GM18907 (cell line): ENCODE data around the gene PRKCQ.
"Not testable (repeated sequence)": the region's sequence is repeated elsewhere in the genome, so short reads cannot be mapped to it uniquely, and the experiment has no call there.

ENCODE experiments used
- ATAC-seq: cut with Tn5 transposase; IDR thresholded peaks from one replicate; pipeline ENCODE4 v1.9.1; 2021; ENCODE audit warnings: mild to moderate bottlenecking, moderate library complexity; ENCODE audit not compliant: unreplicated experiment

The PRKCQ gene

DNA sequence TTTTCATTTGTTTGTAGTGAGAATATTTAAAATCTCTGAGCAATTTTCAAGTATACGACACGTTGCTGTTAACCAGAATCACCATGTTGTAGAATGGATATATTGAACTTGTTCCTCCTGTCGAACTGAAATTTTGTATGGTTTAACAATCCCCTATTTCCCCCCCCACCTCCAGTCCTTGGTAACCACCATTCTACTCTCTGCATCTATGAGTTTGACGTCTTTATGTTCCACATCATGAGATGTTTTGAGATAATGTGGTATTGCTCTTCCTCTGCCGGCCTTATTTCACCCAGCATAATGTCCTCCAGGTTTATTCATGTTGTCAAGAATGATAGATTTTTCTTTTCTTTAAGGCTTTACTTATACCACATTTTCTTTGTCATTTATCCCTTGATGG lies 17.4 kb upstream of the PRKCQ start:
- ATAC-seq = no peak

DNA sequence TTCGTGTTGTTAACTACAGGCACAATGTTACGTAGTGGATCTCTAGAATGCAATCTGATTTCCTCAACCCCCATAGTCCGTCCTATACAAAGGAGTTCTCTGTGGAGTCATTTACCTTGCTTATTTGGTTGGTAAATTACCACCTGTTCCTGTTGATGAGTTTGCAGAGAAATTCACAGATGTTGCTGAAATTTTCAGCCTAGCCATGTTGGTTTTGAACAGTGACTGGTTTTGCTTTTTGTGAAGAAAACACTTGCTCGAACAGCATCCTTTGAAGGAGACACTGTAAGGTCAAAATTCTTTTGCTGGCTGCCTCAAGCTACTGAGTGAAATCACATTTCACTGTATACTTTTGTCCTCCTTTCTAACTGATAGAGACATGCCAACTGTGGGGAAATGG lies 15.4 kb upstream of the PRKCQ start:
- no peak for ATAC-seq

DNA sequence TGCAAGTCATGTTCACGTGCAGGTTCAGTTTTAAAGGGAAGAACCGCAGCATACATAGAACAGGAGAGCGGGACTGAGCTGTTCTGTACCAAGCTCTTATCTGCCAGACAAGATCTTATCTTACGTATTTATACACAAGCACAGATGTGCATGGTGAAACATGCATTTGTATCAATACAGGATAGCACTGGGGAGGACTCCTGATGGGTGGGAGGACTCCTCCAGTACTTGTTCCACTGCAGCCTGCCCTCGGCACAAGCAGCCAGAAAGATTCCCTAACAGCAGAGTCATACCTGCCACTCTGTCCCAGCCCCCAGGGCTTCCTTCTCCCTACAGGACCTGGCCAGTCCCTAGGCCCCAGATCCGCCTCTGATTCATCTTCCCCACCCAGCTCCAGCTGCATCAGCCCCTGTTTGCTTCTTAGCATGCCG lies 13.2 kb upstream of the PRKCQ start:
- no peak for ATAC-seq

DNA sequence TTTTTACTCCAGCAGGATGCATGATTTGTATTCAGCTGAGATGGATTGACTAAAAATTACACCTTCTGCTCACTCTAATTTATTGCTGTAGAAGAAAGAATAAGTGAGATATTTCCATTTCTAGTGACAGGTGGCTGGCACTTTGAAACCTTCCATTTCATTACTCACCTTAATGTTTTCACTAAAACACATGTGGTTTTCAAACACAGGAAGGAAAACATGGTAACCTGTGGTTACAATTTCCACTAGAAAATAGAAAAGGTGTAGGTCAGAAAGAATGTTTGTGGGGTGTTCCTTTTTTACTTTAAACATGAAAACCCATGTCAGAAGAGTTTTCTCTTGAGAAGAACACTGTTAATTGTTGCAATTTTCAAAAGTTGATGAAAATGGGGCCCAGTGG lies 12.0 kb upstream of the PRKCQ start:
- no peak for ATAC-seq

DNA sequence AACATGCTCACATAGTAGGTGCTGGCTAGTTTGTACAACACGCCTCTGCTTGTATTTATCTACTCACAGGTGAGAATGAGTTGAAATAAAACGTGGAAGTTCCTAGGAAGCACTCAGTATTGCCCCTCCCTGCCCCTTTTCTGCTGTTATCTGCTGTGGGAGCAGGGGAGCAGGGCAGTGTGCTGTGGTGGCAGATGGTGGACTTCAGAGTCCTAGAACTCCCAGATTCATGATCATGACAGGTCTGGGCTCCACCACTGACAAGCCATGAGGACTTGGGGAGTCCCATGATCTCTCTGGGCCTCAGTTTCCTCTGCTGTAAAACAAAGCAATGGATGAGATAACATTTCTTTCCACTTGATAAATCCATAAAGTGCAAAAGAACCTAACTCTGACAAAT lies 11.6 kb upstream of the PRKCQ start:
- no peak for ATAC-seq

DNA sequence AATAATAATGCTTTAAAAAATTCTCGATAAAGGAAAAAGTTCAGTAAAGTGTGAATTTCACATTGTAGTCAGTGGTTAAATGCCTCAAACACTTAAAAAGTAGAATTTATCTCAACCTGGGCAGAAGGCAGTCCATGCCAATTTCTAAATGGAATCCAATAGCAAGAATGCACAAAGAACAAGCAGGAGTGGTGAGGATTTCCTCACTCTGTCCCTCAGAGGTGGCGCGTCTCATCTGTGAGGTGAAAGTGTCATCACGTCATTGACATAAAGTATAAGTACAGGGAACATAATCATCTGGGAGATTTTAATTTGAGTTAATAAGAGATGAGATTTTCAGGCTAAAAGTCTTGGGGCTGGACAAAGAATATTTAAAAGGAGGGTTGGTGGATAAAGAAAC lies 10.0 kb upstream of the PRKCQ start:
- no peak for ATAC-seq

DNA sequence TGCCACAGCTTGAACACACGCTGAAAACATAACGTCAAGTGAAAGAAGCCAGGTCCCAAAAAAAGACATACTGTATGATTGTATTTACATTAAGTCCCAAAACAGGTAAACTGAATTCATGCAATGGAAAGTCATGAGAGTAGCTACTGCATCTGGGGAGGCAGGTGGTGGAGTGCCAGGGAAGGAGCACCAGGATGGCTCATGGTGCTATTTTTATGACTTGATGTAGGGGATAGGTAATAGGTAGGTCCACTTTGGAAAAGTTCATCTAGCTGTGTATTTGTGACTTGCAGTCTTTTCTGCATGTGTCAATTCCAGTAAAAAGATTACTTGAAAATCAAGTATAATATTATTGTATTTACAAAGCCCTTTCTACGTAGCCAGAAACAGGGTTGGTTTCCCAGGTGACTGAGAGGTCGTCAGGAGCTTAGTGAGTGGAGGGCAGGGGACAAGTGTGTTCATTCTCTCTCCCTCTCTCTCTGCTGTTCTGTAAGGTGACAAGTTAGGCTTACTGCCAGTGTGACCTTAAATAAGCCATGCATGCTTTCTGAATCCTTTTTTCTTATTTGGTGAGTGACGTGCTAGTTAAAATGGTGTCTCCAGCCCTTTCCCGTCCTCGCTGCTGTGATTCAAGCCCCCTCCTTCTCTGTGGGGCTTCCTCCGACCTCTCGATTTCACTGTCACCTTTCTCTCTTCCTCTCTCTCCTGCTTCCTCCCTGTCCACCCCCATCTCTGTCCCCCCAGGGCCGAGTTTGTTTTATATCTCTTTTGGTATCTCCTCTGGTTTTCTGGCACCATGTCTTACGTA lies 9.4 kb upstream of the PRKCQ start:
- ATAC-seq = no peak

DNA sequence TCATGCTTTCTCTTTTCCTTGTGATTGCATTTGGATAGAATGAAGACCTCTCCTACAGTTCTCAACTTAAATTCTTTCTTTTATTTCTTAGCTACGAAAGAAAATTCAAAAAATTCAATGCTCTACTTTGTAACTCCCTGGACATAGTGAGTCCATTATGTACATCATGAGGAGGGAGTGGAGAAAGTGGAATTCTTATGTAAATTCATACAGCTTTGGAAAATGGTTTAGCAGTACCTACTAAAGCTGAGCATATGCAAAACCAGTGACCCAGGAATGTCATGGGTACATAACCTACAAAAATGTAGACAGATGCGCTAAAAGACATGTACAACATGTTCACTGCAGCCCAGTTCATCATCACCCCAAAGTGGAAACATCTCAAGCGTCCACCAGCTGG lies 8.8 kb upstream of the PRKCQ start:
- ATAC-seq = no peak

DNA sequence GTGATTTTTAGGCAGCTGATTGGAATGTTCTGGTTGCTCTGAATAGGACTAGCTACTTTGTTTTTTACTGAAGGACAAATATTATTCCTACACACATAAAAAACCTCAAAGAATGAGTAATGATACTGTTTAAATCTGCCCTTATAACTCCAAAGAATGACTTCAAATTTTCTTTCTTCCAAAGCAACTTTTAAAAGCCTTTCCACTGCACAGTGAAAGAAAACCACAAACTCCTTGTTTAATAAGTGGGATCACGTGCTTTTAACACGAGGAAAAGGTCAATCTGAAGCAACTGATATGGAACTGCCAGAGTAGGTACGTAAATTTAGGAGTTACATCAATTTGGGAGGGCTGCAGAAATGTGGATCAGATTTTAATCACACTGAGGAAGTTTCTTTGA lies 8.0 kb upstream of the PRKCQ start:
- ATAC-seq = no peak

DNA sequence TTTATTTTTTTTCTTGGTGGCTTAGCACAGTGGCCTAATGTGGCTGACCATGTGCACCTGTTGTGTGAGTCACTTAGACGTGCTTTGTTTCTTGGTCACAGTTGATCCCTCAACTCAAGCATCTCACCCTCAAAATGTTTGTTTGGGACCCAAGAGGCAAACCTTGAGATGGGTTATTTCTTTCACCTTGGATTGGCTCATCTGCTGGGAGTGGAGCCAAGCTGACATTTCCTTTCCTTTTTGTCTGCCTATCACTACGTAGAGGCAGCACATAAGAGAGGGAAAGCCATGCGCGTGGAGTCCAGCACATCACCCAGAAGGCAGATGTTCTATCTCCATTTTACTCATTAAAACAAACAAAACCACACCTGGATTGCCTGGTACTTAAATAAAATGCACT lies 6.4 kb upstream of the PRKCQ start:
- ATAC-seq = no peak

DNA sequence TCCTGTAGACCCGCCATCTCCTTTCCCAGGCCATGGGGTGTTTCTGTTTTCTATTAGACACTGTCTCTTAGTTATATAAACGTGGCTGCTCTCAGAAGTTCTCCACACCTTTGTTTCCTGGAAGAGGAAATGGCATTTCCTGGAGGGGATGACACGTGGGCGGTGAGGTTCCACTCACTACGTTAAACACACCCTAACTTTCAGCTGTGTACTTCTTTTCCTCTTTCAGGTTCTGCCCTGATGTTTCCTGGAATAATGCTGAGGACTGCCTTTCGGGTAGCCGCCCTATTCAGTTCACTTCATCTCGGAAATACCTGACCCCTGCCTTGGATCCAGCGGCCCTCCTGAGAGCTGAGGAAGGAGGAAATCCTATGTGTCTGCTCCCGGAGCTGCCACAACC lies 3.4 kb upstream of the PRKCQ start:
- no peak for ATAC-seq

DNA sequence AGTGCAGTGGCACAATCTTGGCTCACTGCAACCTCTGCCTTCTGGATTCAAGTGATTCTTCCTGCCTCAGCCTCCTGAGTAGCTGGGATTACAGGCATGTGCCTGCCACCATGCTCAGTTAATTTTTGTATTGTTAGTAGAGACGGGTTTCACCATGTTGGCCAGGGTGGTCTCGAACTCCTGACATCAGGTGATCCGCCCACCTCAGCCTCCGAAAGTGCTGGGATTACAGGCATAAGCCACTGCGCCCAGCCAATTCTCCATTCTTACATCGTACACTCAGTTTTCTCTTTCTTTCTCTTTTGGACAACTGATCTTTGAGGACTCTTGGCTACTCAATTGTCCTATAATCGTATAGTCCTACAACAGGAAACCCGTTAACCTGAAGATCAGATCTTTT lies 2.8 kb upstream of the PRKCQ start:
- ATAC-seq = not testable (repeated sequence)

DNA sequence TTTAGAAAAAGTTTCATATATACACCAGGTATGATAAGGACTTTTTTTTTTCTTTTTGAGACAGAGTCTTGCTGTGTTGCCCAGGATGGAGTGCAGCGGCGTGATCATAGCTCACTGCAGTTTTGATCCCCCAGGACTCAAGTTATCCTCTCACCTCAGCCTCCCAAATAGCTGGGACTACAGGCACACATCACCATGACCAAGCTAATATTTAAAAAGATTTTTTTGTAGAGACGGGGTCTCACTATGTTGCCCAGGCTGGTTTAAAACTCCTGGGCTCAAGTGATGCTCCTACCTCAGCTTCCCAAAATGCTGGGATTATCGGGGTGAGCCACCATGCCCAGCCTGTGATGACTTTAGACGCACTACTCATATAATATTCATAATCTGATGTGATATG lies 2.2 kb upstream of the PRKCQ start:
- ATAC-seq = no peak

DNA sequence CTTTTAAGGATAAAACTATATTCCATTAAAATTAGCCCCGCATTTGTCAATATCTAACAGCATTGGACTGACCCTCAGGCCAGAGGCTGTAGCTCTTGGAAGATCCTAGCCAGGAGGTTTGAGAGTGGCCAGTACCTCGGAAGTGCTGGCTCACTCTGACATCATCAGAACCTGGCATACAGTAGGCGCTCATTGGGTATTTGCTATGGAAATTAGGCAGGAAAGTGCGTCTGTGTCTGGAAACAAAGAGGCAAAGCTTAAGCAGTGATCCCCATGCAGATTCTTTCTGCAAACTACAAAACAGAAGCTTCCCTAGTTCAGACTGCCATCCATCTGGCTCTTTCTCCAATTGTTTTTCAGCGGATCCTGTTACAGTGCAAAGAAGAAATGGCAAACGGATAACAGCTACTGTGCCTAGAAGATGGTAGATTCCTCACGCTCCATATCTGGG lies 1.7 kb upstream of the PRKCQ start:
- no peak for ATAC-seq

DNA sequence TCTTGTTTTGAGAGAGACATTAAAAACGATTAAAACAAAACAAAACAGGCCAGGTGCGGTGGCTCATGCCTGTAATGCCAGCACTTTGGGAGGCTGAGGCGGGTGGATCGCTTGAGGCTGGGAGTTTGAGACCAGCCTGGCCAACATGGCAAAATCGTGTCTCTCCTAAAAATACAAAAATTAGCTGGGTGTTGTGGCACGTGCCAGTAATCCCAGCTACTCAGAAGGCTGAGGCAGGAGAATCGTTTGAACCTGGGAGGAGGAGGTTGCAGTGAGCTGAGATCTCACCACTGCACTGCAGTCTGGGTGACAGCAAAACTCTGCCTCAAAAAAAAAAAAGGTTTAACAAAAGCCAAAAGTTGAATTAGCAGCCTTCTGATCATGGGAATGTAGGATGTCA lies 1.1 kb upstream of the PRKCQ start:
- not testable (repeated sequence) for ATAC-seq

DNA sequence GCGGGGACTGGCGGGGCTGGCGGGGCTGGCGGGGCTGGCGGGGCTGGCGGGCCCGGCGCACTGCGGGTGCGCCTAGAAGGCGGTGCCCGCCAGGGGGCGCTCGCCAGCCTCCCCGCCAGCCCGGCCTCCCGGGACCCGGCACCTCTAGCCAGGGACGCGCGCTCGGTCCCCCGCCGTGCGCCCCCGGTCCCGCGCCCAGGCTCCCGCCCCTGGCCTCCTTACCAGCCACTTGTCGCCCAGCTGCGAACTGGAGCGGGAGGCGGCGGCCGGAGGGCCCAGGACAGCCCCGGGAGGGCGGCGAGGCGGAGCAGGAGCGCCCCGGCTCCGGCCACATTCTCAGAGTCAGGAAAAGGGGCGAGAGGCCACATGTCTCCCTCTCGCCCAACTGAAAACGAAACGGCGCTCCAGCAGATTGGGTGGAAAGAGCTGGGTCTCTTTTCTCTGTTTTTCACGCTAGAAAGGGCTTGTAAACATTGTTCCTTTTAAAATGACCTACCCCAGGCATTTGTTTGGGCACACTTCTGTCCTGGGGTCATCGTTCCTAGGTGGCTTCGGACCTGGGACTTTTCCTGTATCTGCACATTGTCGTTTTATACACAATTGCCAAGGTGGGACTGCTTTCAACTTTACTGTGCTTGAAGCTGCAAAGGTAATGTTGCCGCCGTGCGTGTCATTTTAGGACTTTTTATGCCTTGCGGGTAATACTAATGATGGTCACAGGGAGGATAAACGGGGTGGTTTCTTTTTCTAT lies 378 bp upstream of the PRKCQ start:
- peak; percentile 94 for ATAC-seq

DNA sequence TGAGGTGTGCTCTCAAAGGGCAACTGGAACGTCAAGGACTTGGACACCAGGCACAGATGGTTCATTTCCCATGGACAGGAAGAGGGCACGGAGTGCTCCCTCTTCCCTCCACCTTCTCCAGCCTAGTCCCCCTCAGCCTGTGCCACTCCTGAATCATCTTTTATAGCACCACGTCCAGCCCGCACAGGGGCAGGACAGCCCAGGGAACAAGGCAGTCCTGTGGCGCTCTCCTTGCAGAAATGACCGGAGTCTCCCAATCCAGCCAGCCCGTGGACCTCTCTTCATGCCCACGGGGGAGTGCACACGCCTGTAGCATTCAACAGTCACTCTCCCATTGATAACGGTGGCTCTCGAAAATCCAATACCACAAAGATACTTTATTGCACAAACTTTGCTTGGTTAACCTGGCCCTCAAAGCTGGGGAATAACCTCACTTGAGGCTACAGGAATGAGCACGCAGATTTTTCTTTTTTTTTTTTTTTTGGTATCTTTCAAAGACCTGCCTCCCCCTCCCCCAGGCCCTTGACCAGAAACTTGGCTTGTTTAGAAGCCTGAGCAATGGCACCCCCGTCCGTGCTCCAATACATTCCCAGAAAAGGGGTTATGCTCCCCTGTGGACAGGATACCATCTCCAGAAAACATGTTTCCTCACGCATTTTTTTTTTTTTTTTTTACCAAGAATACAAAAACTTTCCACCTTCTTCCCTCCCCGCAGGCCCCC lies 733 bp downstream of the PRKCQ start:
- no peak for ATAC-seq

DNA sequence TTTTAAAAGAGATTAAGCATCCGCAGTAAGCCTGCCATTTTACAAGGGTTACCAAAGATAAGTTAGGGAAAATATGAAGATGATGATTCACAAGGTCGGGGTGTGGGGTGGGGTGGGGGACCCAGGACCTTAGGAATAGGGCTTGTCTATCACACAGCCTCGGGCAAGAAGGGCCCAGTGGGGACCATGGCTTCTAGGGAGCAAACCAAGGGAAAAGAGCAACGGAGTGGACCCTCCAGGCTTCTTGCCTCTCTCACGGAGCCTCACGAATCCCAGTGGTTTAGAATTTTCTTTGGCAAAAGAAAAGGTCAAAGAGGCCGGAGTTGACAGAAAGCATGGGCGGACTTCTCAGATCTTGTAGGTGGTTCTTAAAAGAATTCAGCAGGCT lies 1.3 kb downstream of the PRKCQ start:
- ATAC-seq = no peak

DNA sequence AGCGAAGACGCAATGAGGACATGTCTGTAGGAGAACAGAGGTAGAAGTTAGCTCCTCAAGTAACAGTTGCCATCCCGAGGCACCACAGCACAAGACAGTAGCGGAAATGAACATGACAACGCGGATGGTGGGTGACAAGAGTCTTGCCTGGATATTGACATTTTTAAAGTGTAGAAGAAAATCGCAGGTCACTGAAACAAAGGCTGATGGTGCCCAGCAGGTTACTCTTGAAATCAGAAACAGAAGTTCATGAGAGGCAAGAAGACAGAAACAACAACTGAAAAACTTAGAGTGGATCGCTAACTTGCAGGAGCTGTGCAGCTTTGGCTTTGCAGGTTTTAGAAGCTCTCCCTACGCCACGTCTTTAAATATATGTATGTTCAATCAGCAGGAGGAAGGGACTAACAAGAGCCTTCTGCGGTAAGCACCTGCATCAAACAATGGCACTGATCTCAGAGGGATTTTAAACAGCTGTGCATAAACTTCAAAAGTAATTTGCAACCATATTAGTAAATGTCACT lies 1.8 kb downstream of the PRKCQ start:
- no peak for ATAC-seq

DNA sequence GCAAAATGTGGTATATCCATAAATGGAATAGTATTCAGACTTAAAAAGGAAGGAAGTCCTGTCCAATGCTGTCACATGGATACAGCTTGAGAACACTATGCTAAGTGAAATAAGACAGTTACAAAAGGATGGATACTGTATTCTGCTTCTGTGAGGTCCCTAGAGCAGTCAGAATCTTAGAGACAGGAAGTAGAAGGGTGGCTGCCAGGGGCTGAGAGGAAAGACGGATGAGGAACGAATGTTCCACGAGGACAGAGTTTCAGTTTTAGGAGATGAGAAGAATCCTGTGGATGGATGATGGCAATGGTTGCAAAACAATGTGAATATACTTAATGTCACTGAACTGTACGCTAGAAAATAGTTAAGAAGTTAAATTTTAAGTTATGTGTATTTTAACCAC lies 3.8 kb downstream of the PRKCQ start:
- ATAC-seq = no peak

DNA sequence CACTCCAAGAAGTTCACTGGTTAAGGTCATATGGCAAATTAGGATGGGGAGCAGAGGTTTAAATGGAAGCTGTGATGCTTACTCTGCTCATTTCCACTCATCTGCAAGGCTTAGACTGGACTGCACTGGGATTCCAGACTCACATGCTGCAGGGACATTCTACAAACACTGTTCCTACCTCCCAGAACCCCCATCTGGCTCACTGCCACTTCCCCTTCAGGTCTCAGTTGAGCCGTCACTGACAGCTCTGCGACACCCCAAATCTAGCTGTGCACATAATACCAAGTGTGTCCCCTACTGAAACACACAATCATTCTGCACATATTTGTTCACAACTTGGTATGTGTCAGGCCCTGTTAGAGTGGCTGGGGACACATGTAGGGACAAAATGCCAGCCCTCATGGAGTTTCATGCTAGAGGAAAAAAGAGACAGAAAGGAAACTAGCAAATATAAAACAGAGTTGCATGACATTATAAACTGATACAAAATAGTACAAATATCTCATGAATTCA lies 5.4 kb downstream of the PRKCQ start:
- ATAC-seq = no peak
